GM10266 (cell line): ENCODE measurements around the gene SLC38A10.

Source experiments
- DNase-seq: peaks from one replicate; pipeline ENCODE4 v3.0.0; 2012; ENCODE audit errors: extremely low spot score
- TF ChIP-seq, protein P1 (sequence below): IDR thresholded peaks from 2 replicates; pipeline ENCODE4 v1.5.1; 2012; ENCODE audit warnings: mild to moderate bottlenecking, low read depth; ENCODE audit not compliant: control insufficient read depth, insufficient read depth; ENCODE audit errors: missing control alignments

SLC38A10 gene

DNA sequence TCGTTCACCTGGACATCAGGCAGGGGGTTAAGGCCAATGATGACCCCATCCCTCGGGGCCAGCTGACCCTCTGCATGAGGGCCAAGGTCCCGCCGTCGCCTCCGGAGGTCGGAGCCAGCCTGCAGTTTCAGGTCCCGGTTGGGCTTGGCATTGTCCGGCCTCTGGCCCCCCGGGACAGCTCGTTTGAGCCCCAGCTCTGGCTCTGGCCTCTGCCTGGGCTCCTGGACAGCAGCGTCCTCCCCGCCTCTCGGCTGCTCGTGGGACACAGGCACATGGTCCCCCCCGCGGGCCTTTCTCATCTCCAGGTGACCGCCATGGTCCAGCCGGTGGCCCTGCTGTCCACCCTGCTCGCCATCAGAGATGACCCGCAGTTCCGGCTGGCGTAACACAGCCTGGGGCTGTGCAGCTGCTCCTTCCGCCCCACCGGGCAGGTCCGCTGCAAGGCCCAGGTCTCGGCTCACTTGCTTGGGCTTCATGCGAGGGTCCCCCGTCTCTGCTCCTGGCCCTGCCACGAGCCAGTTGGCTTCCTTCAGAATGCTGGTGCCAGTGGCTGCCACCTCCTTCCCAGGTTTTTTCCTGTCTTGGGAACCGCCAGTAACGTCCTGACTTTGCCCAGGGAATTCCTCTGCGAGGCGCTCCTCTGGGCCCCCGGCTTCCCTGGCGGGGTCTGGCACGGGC lies 49.3 kb downstream of the SLC38A10 start:
- TF ChIP-seq, protein P1, sequence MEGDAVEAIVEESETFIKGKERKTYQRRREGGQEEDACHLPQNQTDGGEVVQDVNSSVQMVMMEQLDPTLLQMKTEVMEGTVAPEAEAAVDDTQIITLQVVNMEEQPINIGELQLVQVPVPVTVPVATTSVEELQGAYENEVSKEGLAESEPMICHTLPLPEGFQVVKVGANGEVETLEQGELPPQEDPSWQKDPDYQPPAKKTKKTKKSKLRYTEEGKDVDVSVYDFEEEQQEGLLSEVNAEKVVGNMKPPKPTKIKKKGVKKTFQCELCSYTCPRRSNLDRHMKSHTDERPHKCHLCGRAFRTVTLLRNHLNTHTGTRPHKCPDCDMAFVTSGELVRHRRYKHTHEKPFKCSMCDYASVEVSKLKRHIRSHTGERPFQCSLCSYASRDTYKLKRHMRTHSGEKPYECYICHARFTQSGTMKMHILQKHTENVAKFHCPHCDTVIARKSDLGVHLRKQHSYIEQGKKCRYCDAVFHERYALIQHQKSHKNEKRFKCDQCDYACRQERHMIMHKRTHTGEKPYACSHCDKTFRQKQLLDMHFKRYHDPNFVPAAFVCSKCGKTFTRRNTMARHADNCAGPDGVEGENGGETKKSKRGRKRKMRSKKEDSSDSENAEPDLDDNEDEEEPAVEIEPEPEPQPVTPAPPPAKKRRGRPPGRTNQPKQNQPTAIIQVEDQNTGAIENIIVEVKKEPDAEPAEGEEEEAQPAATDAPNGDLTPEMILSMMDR, result no peak

DNA sequence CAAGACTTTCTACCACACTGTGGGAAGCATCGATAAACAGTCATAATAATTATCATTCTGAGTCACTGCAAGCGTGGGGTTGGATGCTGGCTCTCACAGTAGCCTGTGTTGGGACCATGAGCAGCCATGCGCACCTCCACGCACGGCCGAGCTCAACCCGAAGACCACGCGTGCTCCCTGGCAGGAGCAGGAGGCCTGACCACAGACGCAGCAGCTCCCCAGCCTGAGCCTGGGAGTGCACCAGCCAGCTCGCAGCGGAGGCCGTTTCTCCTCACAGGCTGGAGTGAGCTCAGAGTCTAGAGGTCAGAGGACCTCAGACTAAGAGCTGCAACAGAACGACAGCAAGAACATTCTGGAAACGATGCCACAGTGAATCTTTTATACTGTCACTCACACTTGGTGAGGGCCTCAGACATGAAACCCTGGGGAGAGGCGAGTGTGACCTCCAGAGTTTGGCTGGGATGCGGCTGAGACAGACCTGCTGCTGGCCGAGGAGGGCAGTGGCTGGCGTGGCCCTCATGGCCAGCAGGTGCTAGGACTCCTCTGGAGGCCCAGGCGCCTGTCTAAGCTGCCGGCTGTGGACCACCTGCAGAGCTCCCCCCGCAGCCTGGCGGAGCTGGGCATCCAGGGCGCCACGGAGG lies 50.0 kb downstream of the SLC38A10 start:
- TF ChIP-seq, protein P1, result no peak
- peak; percentile 61 for DNase-seq

More for the DNA sequence above, 49.3 kb downstream of the SLC38A10 start:
- DNase-seq, result no peak

DNA sequence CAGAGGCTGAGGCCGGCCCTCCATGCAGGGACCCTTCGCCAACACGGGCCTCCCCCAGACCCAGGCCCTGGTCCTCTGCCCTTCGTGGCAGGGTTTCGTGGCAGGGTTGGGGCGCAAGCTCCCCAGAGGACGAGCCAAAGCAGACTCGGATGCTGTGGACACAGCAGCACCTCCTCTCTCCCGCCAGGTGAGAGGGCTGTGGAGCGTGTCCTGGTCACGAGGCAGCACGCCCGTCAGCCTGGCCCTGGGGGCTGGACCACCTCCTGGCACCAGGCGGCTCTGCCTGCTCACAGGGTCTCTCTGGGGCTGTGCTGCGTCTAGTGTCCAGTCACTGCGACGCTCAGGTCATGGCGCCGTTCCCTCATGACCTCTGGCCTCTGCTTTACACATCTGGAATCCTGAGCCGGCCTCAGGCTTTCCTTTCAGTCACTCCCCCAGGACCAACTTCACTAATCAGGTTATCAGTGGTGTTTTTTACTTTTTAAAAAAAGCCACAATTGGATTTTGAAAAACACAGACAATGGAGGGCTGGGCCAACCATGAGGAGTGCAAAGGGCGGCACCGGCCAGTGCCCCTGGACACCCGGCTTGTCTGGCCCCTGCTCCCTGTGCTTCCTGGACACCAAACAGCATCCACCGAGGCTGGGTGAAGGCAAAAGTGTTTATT lies 50.6 kb downstream of the SLC38A10 start:
- no peak for DNase-seq
- TF ChIP-seq, protein P1, result no peak

DNA sequence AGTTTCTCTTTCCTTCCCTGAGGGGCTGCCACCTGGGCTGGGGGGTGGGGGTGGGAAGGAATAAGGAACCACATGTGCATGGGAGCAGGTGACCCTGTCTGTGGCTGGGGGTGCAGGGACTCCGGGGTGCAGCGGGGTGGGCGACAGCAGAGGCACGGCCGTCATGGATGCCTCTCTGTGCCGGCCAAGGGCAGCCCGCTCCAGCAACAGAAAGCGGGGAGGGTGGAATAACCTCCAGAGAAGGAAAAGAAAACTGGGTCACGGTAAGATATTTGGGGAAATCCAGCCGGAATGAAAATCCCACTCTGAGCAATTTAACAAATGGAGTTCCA lies 51.8 kb downstream of the SLC38A10 start:
- TF ChIP-seq, protein P1, result no peak
- no peak for DNase-seq

DNA sequence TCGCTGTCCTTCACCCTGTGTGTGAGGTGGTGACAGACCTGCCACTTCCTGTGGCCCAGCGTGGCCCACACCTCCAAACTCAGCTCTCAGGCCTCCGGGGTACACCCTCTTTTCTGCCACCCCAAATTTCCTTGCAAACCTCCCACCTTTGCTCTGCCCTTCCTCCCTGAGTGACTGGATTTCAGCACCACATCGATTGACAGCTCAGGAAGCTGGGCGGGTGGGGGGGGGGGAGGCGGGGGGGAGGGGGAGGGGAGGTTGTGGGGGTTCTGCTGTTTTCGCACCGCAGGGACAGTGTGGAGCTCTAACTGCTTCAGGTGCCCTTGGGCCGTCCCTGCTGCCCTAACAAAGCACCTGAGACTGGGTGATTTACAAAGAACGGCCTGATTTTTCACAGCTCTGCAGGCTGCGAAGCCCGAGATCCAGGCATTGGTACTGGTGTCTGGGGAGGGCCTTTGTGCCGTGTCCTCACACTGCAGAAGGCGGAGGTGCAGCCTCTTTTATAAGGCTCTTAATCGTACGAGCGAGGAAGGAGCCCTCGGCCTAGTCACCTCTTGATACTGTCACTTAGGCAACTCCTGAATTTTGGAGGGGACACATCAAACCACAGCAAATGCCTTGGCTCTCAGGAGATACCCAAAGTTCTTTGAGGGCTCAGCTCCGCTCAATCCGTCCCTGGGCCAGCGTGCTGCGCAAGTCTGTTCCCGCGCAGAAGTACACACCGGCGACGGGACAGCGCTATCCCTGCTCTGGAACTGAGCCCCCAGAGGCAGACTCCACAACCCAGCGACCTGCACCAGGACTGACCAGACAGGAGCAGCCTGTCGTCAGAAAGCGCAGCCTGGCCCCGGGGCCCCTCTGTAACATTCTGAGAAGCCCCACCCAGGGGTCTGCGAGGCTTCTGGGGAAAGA lies 52.4 kb downstream of the SLC38A10 start:
- DNase-seq, result no peak
- TF ChIP-seq, protein P1, result no peak

DNA sequence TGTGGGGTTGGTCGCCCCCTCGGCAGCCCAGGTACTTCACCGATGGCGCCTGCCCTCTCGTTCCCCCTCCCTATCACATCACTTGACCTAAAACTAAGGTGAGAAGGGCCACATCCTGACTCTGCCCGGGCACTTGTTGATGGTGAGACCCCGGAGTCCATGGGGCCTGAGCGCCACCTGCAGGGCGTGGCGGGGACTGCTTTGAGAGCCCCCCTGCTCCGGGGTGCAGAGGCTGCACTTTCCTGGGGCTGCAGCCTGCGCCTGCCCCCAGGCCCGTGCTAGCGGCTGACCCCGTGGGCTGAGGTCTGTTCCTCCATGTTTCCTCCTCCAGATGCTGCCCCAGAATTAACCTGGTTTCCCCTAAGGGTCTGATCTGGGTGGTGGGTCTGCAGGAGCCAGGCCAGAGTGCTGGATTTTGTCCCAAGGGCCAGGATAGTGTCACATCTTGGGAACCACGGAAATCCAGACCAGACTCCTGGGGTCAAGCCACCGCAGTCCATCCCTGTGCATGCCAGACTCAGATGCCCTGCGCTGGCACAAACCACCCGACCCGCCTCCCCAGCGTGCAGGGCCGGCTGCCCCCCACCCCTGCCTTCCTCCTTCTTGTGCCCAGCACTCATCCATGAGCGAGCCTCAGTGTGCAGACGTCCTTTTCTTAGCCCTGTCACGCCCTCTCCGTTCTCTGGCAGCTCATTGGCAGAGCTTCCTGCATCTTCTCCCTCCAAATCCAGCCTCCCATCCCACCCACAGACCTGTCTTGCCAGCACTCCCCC lies 53.3 kb downstream of the SLC38A10 start:
- TF ChIP-seq, protein P1, result peak; percentile 89

More for the DNA sequence above, 53.3 kb downstream of the SLC38A10 start:
- DNase-seq, result peak; percentile 88
